ENCODE results near the gene RITA1. TPM values are rescaled to one million over a fixed set of nuclear protein-coding genes. Genes with fewer than 3 reads are reported as not detected.

RITA1 gene
- total RNA-seq, 1 experiment from 2014 or later, result 20.7 TPM

DNA sequence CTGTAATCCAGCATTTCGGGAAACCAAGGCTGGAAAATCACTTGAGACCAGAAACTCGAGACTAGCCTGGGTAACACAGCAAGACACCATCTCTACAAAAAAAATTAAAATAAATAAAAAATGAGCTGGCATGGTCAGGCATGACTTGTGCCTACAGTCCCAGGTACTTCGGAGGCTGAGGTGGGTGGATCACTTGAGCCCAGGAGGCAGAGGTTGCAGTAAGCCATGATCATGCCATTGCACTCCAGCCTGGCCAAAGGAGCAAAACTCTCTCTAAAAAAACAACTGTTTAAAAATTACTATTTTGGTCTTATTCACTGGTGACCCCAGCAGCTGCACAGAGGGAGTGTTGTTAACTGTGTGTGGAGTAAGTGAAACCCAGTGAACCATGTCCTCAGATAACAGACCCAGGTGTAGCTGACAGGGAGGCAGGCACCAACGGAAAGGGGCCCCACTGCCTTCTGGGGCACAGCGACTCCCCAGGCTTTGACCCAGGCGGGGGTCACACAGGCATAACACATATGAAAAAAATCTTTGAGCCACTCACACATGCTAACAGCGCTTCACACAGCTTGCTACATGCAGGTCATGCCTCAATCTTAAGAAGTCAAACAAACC is 12.3 kb upstream of the RITA1 start:
- BruUV-seq (replicated peaks), result no TSS peak
- CTCF ChIA-PET, result interaction anchor here (0.7 to 2.7 kb wide), 2 partner anchors 37 to 180 kb away, joined by 3 to 7 read pairs; partner anchors contain the start of gene RASAL1

DNA sequence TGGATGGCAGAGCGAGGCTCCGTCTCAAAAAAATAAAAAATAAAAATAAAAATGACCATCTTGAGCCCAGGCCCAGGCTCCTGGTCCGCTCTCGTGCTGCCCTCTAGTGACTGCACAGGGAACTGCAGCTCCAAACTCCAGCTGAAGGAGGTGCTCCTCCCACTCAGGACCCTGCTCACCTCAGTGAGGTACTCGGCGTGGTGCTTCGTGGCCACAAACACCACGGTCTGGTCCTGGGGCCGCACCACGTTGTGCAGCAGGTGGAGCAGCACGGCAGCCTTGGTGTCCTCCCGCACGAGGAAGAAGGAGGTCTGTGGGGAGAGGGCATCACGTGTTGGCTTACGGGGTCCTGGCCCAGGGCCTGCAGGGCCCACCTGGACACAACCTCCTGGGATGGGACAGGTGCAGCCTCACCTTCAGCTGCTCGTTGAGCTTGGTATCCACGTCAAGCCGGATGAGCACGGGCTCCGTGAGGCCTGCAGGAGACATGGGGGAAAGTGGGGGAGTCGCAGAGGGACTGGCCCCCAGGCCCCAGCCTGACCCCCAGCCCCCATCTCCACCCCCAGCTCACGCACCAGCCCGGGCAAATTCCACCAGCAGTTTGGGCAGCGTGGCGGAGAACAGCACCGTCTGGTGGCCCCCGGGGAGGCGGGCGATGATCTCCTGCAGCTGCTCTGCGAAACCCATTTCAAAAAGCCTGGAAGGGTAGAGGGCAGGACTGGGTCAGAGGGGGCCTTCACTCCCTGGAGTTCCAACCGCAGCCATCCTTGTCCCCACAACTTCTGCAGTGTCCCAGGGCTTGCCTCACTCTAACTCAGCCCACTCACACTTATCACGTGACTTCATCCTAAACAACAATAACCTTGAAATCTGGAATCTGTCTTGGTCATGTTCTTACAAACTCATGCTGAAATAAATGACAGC is 10.8 kb upstream of the RITA1 start:
- BruUV-seq (replicated peaks), result no TSS peak
- Histone ChIP-seq H3K79me2 (ENCODE audit: insufficient read depth, low read length) (peaks cover 29% of the 10 kb centered on the region; the same call in 1 of the 2 replicates), H2AFZ (ENCODE audit: low read depth, low read length, poor library complexity, severe bottlenecking) (no peak overlapping the region), H3K9me3 (ENCODE audit: control insufficient read depth in 1 of 2, insufficient read depth in 1 of 2, low read depth in 1 of 2, low read length in 2 of 2) (no peaks in the 10 kb centered on the region), H3K27me3 (ENCODE audit: insufficient read depth, low read length) (no peaks in the 10 kb centered on the region), H3K9ac (ENCODE audit: low read length) (no peak overlapping the region), H3K4me3 (replicated peaks in 1 of 2; ENCODE audit: low read depth in 1 of 2, low read length in 2 of 2) (no peak overlapping the region), H3K9me2 (ENCODE audit: insufficient read depth) (no peaks in the 10 kb centered on the region), H4K20me1 (ENCODE audit: insufficient read depth) (no peaks in the 10 kb centered on the region), H3K36me3 (ENCODE audit: control insufficient read depth in 1 of 2, insufficient read depth in 2 of 2, low read length in 2 of 2) (peaks cover 61 to 75% of the 10 kb centered on the region in 2 experiments), H3K27ac (ENCODE audit: low read depth, low read length) (no peak overlapping the region), H3K4me1 (ENCODE audit: control insufficient read depth in 1 of 2, insufficient read depth in 2 of 2, low read length in 2 of 2) (no peaks in the 10 kb centered on the region), H3K4me2 (ENCODE audit: low read length) (no peak overlapping the region)
- CTCF ChIA-PET, result interaction anchor here (0.6 to 3.4 kb wide), 10 partner anchors 10 to 346 kb away, joined by 3 to 29 read pairs (median 5); partner anchors contain the start of genes DDX54, RASAL1 and RITA1
- DNase-seq (ENCODE audit: low read depth, low spot score) (no peak), ATAC-seq (peak; percentile 91)
- TF ChIP-seq, protein P1, sequence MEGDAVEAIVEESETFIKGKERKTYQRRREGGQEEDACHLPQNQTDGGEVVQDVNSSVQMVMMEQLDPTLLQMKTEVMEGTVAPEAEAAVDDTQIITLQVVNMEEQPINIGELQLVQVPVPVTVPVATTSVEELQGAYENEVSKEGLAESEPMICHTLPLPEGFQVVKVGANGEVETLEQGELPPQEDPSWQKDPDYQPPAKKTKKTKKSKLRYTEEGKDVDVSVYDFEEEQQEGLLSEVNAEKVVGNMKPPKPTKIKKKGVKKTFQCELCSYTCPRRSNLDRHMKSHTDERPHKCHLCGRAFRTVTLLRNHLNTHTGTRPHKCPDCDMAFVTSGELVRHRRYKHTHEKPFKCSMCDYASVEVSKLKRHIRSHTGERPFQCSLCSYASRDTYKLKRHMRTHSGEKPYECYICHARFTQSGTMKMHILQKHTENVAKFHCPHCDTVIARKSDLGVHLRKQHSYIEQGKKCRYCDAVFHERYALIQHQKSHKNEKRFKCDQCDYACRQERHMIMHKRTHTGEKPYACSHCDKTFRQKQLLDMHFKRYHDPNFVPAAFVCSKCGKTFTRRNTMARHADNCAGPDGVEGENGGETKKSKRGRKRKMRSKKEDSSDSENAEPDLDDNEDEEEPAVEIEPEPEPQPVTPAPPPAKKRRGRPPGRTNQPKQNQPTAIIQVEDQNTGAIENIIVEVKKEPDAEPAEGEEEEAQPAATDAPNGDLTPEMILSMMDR (IDR thresholded peaks at IDR 0.05 in 2 of 3, conservative IDR thresholded peaks at IDR 0.05 in 1 of 3; ENCODE audit: borderline replicate concordance in 1 of 3, insufficient read depth in 1 of 3, low read depth in 2 of 3, low read length in 2 of 3), result peak; percentile 90 to 99 (median 94)
- peak; percentile 88 for TF ChIP-seq RAD21 (IDR thresholded peaks at IDR 0.05; ENCODE audit: low read depth)
- TF ChIP-seq CEBPB (IDR thresholded peaks at IDR 0.05; ENCODE audit: low read depth), result no peak
- TF ChIP-seq ZFX (IDR thresholded peaks at IDR 0.05), result no peak
- POLR2A ChIA-PET, result no interaction called here
- RAD21 ChIA-PET (ENCODE audit: low non-redundant PET in 1 of 2, low total read pairs in 2 of 2, uncharacterized antibody in 2 of 2, unreplicated experiment in 2 of 2), result interaction anchor here in 1 of 2 experiments (1.0 kb wide), 1 partner anchor 22 kb away, joined by 4 read pairs; no protein-coding TSS in a partner anchor
- intact Hi-C loops (cut with micrococcal nuclease), result loop anchor here (1.0 kb wide), 2 partner anchors 126 to 181 kb away; no protein-coding TSS in a partner anchor

More for the DNA sequence above, 12.3 kb upstream of the RITA1 start:
- H3K4me3 ChIP-seq (replicated peaks in 1 of 2; ENCODE audit: low read depth in 1 of 2, low read length in 2 of 2), result no peak overlapping the region
- H3K9me2 ChIP-seq (ENCODE audit: insufficient read depth), result no peaks in the 10 kb centered on the region
- no peak for DNase-seq (ENCODE audit: low read depth, low spot score)
- peaks cover 55 to 65% of the 10 kb centered on the region in 2 experiments for H3K36me3 ChIP-seq (ENCODE audit: control insufficient read depth in 1 of 2, insufficient read depth in 2 of 2, low read length in 2 of 2)
- RAD21 ChIA-PET (ENCODE audit: low non-redundant PET in 1 of 2, low total read pairs in 2 of 2, uncharacterized antibody in 2 of 2, unreplicated experiment in 2 of 2), result no interaction called here
- POLR2A ChIA-PET, result no interaction called here
- no peaks in the 10 kb centered on the region for H3K27me3 ChIP-seq (ENCODE audit: insufficient read depth, low read length)
- intact Hi-C loops (cut with micrococcal nuclease), result no loop called here
- no peaks in the 10 kb centered on the region for H4K20me1 ChIP-seq (ENCODE audit: insufficient read depth)
- peaks cover 24% of the 10 kb centered on the region; the same call in 1 of the 2 replicates for H3K79me2 ChIP-seq (ENCODE audit: insufficient read depth, low read length)
- H2AFZ ChIP-seq (ENCODE audit: low read depth, low read length, poor library complexity, severe bottlenecking), result no peak overlapping the region
- H3K4me1 ChIP-seq (ENCODE audit: control insufficient read depth in 1 of 2, insufficient read depth in 2 of 2, low read length in 2 of 2), result no peaks in the 10 kb centered on the region
- no peak for TF ChIP-seq CEBPB (IDR thresholded peaks at IDR 0.05; ENCODE audit: low read depth)
- TF ChIP-seq EGR1 (IDR thresholded peaks at IDR 0.05; ENCODE audit: low read depth), result no peak
- no peak for TF ChIP-seq POLR2AphosphoS5 (IDR thresholded peaks at IDR 0.05; ENCODE audit: low read depth, low read length)
- H3K9me3 ChIP-seq (ENCODE audit: control insufficient read depth in 1 of 2, insufficient read depth in 1 of 2, low read depth in 1 of 2, low read length in 2 of 2), result no peaks in the 10 kb centered on the region
- ATAC-seq, result no peak
- H3K4me2 ChIP-seq (ENCODE audit: low read length), result no peak overlapping the region
- no peak overlapping the region for H3K27ac ChIP-seq (ENCODE audit: low read depth, low read length)
- no peak overlapping the region for H3K9ac ChIP-seq (ENCODE audit: low read length)
